ENCODE data around the gene CDH2.

The CDH2 gene

DNA sequence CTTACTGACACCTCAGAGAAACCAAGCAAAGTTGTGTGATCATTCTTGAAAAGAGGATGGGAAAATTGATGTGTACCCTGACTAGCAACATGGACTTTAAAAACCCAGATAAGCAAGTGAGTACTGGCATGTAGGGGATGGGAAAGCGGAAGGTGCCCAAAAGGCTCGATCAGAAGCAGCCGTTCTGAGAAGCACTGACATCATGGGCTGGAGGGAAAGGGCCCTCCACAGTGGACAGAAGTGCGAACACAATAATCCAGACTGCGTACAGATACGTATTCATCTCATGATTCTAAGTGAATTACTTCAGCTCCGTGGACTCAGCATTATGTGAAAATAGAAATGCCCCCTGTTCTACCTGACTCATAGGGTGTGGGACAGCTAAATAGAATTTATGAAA is 42.2 kb downstream of the CDH2 start:
- in situ Hi-C loops (cut with MboI; ENCODE audit: low sequenced_read_pairs, unreplicated experiment) = no loop called here

DNA sequence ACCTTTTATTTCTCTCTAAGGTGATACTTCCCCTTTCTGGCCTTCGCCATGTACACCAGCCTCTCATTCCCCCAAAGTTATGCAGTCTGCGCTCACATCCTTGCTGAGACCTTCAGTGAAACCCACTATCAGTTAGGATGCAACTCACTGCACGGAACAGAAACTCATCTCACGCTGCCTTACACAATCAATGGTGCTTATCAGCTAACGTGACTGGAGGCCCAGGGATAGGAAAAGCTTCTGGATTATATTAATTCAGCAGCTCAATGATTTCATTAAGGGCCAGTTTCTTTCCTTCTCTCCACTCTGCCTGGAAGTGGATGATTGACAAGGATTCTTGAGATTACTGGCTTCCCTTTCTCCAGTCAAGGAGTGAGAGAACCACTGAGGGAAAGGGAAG is 44.8 kb downstream of the CDH2 start:
- no peak for DNase-seq (ENCODE audit: low spot score)
- TF ChIP-seq, protein P1, sequence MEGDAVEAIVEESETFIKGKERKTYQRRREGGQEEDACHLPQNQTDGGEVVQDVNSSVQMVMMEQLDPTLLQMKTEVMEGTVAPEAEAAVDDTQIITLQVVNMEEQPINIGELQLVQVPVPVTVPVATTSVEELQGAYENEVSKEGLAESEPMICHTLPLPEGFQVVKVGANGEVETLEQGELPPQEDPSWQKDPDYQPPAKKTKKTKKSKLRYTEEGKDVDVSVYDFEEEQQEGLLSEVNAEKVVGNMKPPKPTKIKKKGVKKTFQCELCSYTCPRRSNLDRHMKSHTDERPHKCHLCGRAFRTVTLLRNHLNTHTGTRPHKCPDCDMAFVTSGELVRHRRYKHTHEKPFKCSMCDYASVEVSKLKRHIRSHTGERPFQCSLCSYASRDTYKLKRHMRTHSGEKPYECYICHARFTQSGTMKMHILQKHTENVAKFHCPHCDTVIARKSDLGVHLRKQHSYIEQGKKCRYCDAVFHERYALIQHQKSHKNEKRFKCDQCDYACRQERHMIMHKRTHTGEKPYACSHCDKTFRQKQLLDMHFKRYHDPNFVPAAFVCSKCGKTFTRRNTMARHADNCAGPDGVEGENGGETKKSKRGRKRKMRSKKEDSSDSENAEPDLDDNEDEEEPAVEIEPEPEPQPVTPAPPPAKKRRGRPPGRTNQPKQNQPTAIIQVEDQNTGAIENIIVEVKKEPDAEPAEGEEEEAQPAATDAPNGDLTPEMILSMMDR (IDR thresholded peaks at IDR 0.05; ENCODE audit: borderline replicate concordance, control extremely low read depth, extremely low read depth, insufficient read depth, missing control alignments) = no peak
- in situ Hi-C loops (cut with MboI; ENCODE audit: low sequenced_read_pairs, unreplicated experiment) = no loop called here

More for the DNA sequence above, 42.2 kb downstream of the CDH2 start:
- TF ChIP-seq, protein P1 (IDR thresholded peaks at IDR 0.05; ENCODE audit: borderline replicate concordance, control extremely low read depth, extremely low read depth, insufficient read depth, missing control alignments) = no peak
- no peak for DNase-seq (ENCODE audit: low spot score)

DNA sequence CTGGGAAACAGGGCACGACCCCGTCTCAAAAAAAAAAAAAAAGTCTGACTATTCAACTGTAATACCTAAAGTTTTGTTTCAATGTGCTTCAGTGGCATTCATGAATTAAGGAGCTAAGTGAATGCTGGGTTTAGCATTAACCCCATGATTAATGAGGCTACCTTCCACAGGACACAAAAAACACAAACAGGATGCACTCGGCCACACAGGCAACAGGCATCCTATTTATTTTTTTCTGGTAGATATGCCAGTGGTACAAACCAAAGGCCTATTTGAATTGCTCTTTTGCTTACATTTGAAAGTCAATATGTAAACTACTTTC is 48.3 kb downstream of the CDH2 start:
- in situ Hi-C loops (cut with MboI; ENCODE audit: low sequenced_read_pairs, unreplicated experiment) = no loop called here
- TF ChIP-seq, protein P1 (IDR thresholded peaks at IDR 0.05; ENCODE audit: borderline replicate concordance, control extremely low read depth, extremely low read depth, insufficient read depth, missing control alignments) = no peak
- no peak for DNase-seq (ENCODE audit: low spot score)

DNA sequence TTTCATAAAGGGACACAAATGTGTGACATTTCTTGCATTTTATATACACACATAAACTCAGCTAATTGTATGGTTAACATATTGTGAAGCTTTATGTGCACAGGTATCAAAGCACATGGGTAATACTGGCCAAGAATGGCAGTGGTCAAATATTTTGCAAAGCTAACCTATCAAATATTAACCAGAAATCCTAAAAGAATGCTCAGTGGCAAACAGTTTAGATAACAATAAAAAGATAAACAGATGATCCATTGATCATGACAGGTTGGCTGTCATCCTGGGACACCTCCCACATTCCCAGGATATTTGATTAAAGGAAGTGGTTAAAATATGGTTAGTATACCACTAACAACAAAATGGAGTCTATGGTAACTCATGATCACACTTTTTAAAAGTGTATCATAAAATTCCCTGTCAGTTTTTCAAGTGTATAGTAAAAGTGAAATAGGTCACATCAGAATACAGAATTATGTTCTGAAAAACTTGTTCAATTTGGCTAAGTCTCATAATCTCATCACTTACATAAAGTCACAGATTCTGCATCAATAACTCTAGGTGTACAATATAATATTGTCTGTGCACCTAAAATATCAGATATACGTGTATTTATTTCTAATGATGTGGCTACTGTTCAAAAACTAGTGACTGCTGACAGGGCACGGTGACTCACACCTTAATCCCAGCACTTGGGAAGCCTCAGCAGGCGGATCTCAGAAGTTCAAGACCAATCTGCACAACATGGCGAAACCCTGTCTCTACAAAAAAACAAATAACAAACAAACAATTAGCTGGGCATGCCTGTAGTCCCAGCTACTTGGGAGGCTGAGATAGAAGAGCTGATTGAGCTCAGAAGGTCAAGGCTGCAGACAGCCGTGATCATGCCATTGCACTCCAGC is 48.9 kb downstream of the CDH2 start:
- TF ChIP-seq, protein P1 (IDR thresholded peaks at IDR 0.05; ENCODE audit: borderline replicate concordance, control extremely low read depth, extremely low read depth, insufficient read depth, missing control alignments) = no peak
- DNase-seq (ENCODE audit: low spot score) = no peak
- in situ Hi-C loops (cut with MboI; ENCODE audit: low sequenced_read_pairs, unreplicated experiment) = no loop called here

DNA sequence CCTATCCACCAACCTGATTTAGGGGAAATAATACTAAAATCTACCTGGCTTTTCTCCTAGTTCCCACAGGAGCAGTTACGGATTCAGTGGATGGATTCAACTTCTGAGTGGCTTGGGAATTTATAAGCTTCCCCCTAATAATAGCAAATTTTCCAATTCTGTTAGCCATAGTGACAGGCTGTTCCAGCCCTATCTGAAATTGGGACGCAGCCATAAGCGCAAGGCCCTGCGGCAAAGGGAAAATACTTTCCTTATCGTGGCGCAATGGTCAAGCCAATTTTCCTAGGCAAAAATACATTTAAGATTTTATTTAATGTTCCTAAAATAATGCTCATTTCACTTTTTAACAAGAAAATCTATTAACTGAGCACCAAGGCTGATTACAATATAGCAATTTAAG is 49.7 kb downstream of the CDH2 start:
- TF ChIP-seq, protein P1 (IDR thresholded peaks at IDR 0.05; ENCODE audit: borderline replicate concordance, control extremely low read depth, extremely low read depth, insufficient read depth, missing control alignments) = no peak
- DNase-seq (ENCODE audit: low spot score) = no peak
- in situ Hi-C loops (cut with MboI; ENCODE audit: low sequenced_read_pairs, unreplicated experiment) = no loop called here

DNA sequence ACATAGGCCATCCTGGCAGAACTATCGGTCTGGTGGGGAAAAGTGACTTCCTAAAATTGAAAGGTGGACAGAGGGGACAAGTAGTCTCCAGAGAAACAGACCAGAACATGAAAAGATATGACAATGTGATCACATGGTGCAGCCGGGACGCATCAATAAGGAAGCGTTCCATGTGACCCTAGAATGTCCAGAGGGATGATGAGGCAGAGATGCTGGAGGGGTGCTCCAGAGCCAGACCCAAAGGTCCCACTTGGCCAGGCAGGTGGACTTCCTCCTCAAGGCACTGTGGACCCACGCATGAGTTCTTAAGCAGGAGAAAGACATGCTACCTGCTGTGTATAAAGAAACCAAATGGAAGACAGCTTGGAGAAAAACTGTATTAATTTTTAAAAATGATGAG is 50.2 kb downstream of the CDH2 start:
- in situ Hi-C loops (cut with MboI; ENCODE audit: low sequenced_read_pairs, unreplicated experiment) = no loop called here
- no peak for DNase-seq (ENCODE audit: low spot score)
- TF ChIP-seq, protein P1 (IDR thresholded peaks at IDR 0.05; ENCODE audit: borderline replicate concordance, control extremely low read depth, extremely low read depth, insufficient read depth, missing control alignments) = no peak

Measured in GM13976 (cell line).